ENCODE results near the gene F10.
"Not testable (repeated sequence)": the region's sequence is repeated elsewhere in the genome, so short reads cannot be mapped to it uniquely, and the experiment has no call there.

Gene F10

GRCh38 chr13:113110852-113111315 is 11.7 kb upstream of the F10 start:
- ATAC-seq, result no peak
- TF ChIP-seq CSRNP3 (CRISPR knock-in tag; IDR thresholded peaks at IDR 0.05), result no peak
- no peak for TF ChIP-seq ZFP3 (CRISPR knock-in tag; IDR thresholded peaks at IDR 0.05)
- TF ChIP-seq ESRRG (CRISPR knock-in tag; IDR thresholded peaks at IDR 0.05), result no peak
- TF ChIP-seq OSR1 (CRISPR knock-in tag; IDR thresholded peaks at IDR 0.05), result no peak
- no peak for TF ChIP-seq POU6F1 (CRISPR knock-in tag; IDR thresholded peaks at IDR 0.05; ENCODE audit: borderline replicate concordance, low read depth)
- TF ChIP-seq RARB (CRISPR knock-in tag; IDR thresholded peaks at IDR 0.05), result no peak
- TF ChIP-seq TOX (CRISPR knock-in tag; IDR thresholded peaks at IDR 0.05; ENCODE audit: borderline replicate concordance), result no peak
- TF ChIP-seq GLIS3 (CRISPR knock-in tag; IDR thresholded peaks at IDR 0.05), result no peak
- TF ChIP-seq ZC3H10 (CRISPR knock-in tag; IDR thresholded peaks at IDR 0.05), result no peak
- TF ChIP-seq TSHZ2 (CRISPR knock-in tag; IDR thresholded peaks at IDR 0.05), result no peak

- ATAC-seq, result not testable (repeated sequence)
These were observed 10.8 kb upstream of the F10 start for GRCh38 chr13:113111821-113112220.

GRCh38 chr13:113112475-113112874 is 10.1 kb upstream of the F10 start:
- not testable (repeated sequence) for ATAC-seq

- no peak for ATAC-seq
- TF ChIP-seq ZFP3 (CRISPR knock-in tag; IDR thresholded peaks at IDR 0.05), result no peak
- TF ChIP-seq BACH2 (CRISPR knock-in tag; IDR thresholded peaks at IDR 0.05; ENCODE audit: borderline replicate concordance), result no peak
- no peak for TF ChIP-seq OSR1 (CRISPR knock-in tag; IDR thresholded peaks at IDR 0.05)
- no peak for TF ChIP-seq GLIS3 (CRISPR knock-in tag; IDR thresholded peaks at IDR 0.05)
- no peak for TF ChIP-seq CREB5 (CRISPR knock-in tag; IDR thresholded peaks at IDR 0.05; ENCODE audit: low read depth)
- no peak for TF ChIP-seq CSDC2 (CRISPR knock-in tag; IDR thresholded peaks at IDR 0.05)
- TF ChIP-seq TOX (CRISPR knock-in tag; IDR thresholded peaks at IDR 0.05; ENCODE audit: borderline replicate concordance), result no peak
These were observed 9.4 kb upstream of the F10 start for GRCh38 chr13:113112893-113113845.

GRCh38 chr13:113113846-113114271 is 8.7 kb upstream of the F10 start:
- no peak for ATAC-seq
- TF ChIP-seq ESRRG (CRISPR knock-in tag; IDR thresholded peaks at IDR 0.05) (no peak), TOX (CRISPR knock-in tag; IDR thresholded peaks at IDR 0.05; ENCODE audit: borderline replicate concordance) (no peak), RARB (CRISPR knock-in tag; IDR thresholded peaks at IDR 0.05) (no peak)

GRCh38 chr13:113114511-113115362 is 7.9 kb upstream of the F10 start:
- ATAC-seq, result no peak
- no peak for TF ChIP-seq OSR1 (CRISPR knock-in tag; IDR thresholded peaks at IDR 0.05)
- no peak for TF ChIP-seq PATZ1 (CRISPR knock-in tag; IDR thresholded peaks at IDR 0.05; ENCODE audit: borderline replicate concordance)
- TF ChIP-seq TOX (CRISPR knock-in tag; IDR thresholded peaks at IDR 0.05; ENCODE audit: borderline replicate concordance), result no peak
- TF ChIP-seq SNAI2 (CRISPR knock-in tag; IDR thresholded peaks at IDR 0.05), result no peak
- no peak for TF ChIP-seq ZFP30 (CRISPR knock-in tag; IDR thresholded peaks at IDR 0.05)
- TF ChIP-seq GLIS3 (CRISPR knock-in tag; IDR thresholded peaks at IDR 0.05), result no peak
- TF ChIP-seq ZC3H10 (CRISPR knock-in tag; IDR thresholded peaks at IDR 0.05), result no peak
- no peak for TF ChIP-seq ISL1 (CRISPR knock-in tag; IDR thresholded peaks at IDR 0.05)
- TF ChIP-seq ESRRG (CRISPR knock-in tag; IDR thresholded peaks at IDR 0.05), result no peak
- TF ChIP-seq RARB (CRISPR knock-in tag; IDR thresholded peaks at IDR 0.05), result no peak
- TF ChIP-seq BACH2 (CRISPR knock-in tag; IDR thresholded peaks at IDR 0.05; ENCODE audit: borderline replicate concordance), result no peak
- TF ChIP-seq ZNF8 (CRISPR knock-in tag; IDR thresholded peaks at IDR 0.05), result no peak
- TF ChIP-seq ARNTL (CRISPR knock-in tag; IDR thresholded peaks at IDR 0.05; ENCODE audit: borderline replicate concordance, low read depth), result no peak

Data from SK-N-SH treated with all-trans-retinoic acid at 6 μM for 48 hours (cell line).